GM23338 (cell line): ENCODE measurements around the gene PRKCQ. TPM values are rescaled to one million over a fixed set of nuclear protein-coding genes. Genes with fewer than 3 reads are reported as not detected.

Source experiments
- ATAC-seq: fragments of 200-7000 bp; cut with Tn5 transposase; 3 replicates; pipeline ENCODE4 v1.9.1; 2020
- DNase-seq: peaks from one replicate; pipeline ENCODE4 v3.0.0-alpha.2; 2015; ENCODE audit warnings: low spot score
- H2AFZ ChIP-seq: fragments of 200-600 bp; sonication (generic); 2 replicates; pipeline ENCODE4 v1.8.0; 2016; ENCODE audit warnings: antibody characterized with exemption, mild to moderate bottlenecking, moderate library complexity
- H3F3A ChIP-seq: fragments of 200-600 bp; sonication (generic); replicated peaks from 2 replicates; pipeline ENCODE4 v1.8.0; 2017; ENCODE audit warnings: antibody characterized with exemption, mixed run types, low read depth
- H3K27ac ChIP-seq: fragments of 200-600 bp; sonication (generic); 2 replicates; pipeline ENCODE4 v1.6.1; 2016; ENCODE audit warnings: low read depth
- H3K27me3 ChIP-seq: fragments of 200-600 bp; sonication (generic); 2 replicates; pipeline ENCODE4 v1.8.0; 2016; ENCODE audit warnings: mild to moderate bottlenecking, mixed run types, moderate library complexity; ENCODE audit not compliant: insufficient read depth
- H3K36me3 ChIP-seq: fragments of 200-600 bp; sonication (generic); 2 replicates; pipeline ENCODE4 v1.8.0; 2016; ENCODE audit warnings: mild to moderate bottlenecking; ENCODE audit not compliant: insufficient read depth
- H3K4me1 ChIP-seq: fragments of 200-600 bp; sonication (generic); 2 replicates; pipeline ENCODE4 v1.8.0; 2016; ENCODE audit warnings: mild to moderate bottlenecking, moderate library complexity; ENCODE audit not compliant: insufficient read depth
- H3K4me2 ChIP-seq: fragments of 200-600 bp; sonication (generic); 2 replicates; pipeline ENCODE4 v1.7.1; 2017; ENCODE audit warnings: mixed run types
- H3K4me3 ChIP-seq: fragments of 200-600 bp; sonication (generic); 2 replicates; pipeline ENCODE4 v1.6.1; 2016; ENCODE audit warnings: mixed run types
- H3K79me2 ChIP-seq: fragments of 200-600 bp; sonication (generic); replicated peaks from 2 replicates; pipeline ENCODE4 v1.8.0; 2017; ENCODE audit warnings: mild to moderate bottlenecking; ENCODE audit not compliant: insufficient read depth
- H3K9me2 ChIP-seq: fragments of 200-600 bp; sonication (generic); 2 replicates; pipeline ENCODE4 v1.8.0; 2017; ENCODE audit not compliant: insufficient read depth
- H4K20me1 ChIP-seq: fragments of 200-600 bp; sonication (generic); replicated peaks from 2 replicates; pipeline ENCODE4 v1.8.0; 2017; ENCODE audit warnings: mild to moderate bottlenecking; ENCODE audit not compliant: insufficient read depth
- H3K27ac Mint-ChIP-seq: 2 replicates; pipeline ENCODE4 v1.8.0; 2020; ENCODE audit warnings: inconsistent platforms, mild to moderate bottlenecking, moderate library complexity, mixed read lengths
- H3K27me3 Mint-ChIP-seq: 3 replicates; pipeline ENCODE4 v1.8.0; 2022; ENCODE audit warnings: low read depth, mild to moderate bottlenecking, moderate library complexity, mixed read lengths, inconsistent platforms; ENCODE audit not compliant: insufficient read depth, poor library complexity
- H3K36me3 Mint-ChIP-seq: 3 replicates; pipeline ENCODE4 v1.8.0; 2021; ENCODE audit warnings: low read depth, mild to moderate bottlenecking, inconsistent platforms, moderate library complexity, mixed read lengths
- H3K4me1 Mint-ChIP-seq: 3 replicates; pipeline ENCODE4 v1.8.0; 2020; ENCODE audit warnings: mild to moderate bottlenecking, inconsistent platforms, mixed read lengths
- H3K4me3 Mint-ChIP-seq: 3 replicates; pipeline ENCODE4 v1.8.0; 2021; ENCODE audit warnings: moderate library complexity, mild to moderate bottlenecking, inconsistent platforms, mixed read lengths
- H3K9me3 Mint-ChIP-seq: 3 replicates; pipeline ENCODE4 v1.8.0; 2020; ENCODE audit warnings: moderate library complexity, mild to moderate bottlenecking, inconsistent platforms, mixed read lengths
- CREB1 ChIP-seq: fragments of 250-450 bp; sonication (Bioruptor Pico); IDR thresholded peaks from 2 replicates; pipeline ENCODE4 v1.5.0; 2020; ENCODE audit warnings: low read depth, mild to moderate bottlenecking, moderate library complexity
- EZH2 ChIP-seq: fragments of 200-600 bp; sonication (generic); IDR thresholded peaks from one replicate; pipeline ENCODE4 v1.8.0; 2017; ENCODE audit warnings: antibody characterized with exemption, mild to moderate bottlenecking, low read depth; ENCODE audit not compliant: unreplicated experiment
- EZH2phosphoT487 ChIP-seq: fragments of 200-600 bp; sonication (generic); IDR thresholded peaks from one replicate; pipeline ENCODE4 v1.8.1; 2018; ENCODE audit warnings: antibody characterized with exemption; ENCODE audit not compliant: unreplicated experiment
- JUNB ChIP-seq: IDR thresholded peaks from one replicate; pipeline ENCODE4 v1.6.1; 2016; ENCODE audit warnings: antibody characterized with exemption; ENCODE audit not compliant: unreplicated experiment
- NANOG ChIP-seq: IDR thresholded peaks from 2 replicates; pipeline ENCODE4 v1.6.1; 2016; ENCODE audit warnings: antibody characterized with exemption, borderline replicate concordance
- POLR2AphosphoS5 ChIP-seq: IDR thresholded peaks from 2 replicates; pipeline ENCODE4 v1.6.1; 2016; ENCODE audit warnings: antibody characterized with exemption, low read depth
- ZNF114 ChIP-seq: fragments of 250-450 bp; sonication (Bioruptor Pico); IDR thresholded peaks from 2 replicates; pipeline ENCODE4 v1.5.0; 2020; ENCODE audit warnings: mild to moderate bottlenecking, moderate library complexity
- polyA plus RNA-seq: library from polyadenylated mRNA; unstranded; fragments of >200 nt; fragmentation: Nextera tagmentation; extraction: Ambion mirVana; gene quantifications from 2 replicates; pipeline ENCODE4 v1.2.1, GENCODE V29; 2016
- total RNA-seq: library from RNA; depleted of rRNA; stranded (reverse); fragments of >200 nt; shearing (Covaris generic); gene quantifications from 2 replicates; pipeline ENCODE4 v1.2.3, GENCODE V29; 2014
- TF ChIP-seq, protein P1 (sequence below): fragments of 250-450 bp; sonication (Bioruptor Pico); IDR thresholded peaks from 2 replicates; pipeline ENCODE4 v1.5.0; 2020; ENCODE audit warnings: mild to moderate bottlenecking, moderate library complexity
- TF ChIP-seq, protein P2 (sequence below): IDR thresholded peaks from 2 replicates; pipeline ENCODE4 v1.6.1; 2016; ENCODE audit warnings: antibody characterized with exemption
- TF ChIP-seq, protein P3 (sequence below): IDR thresholded peaks from one replicate; pipeline ENCODE4 v1.6.1; 2018; ENCODE audit warnings: antibody characterized with exemption; ENCODE audit not compliant: unreplicated experiment

Gene PRKCQ
- total and polyA plus RNA-seq, 2 experiments from 2014 or later: 12.6 to 28.5 TPM

DNA sequence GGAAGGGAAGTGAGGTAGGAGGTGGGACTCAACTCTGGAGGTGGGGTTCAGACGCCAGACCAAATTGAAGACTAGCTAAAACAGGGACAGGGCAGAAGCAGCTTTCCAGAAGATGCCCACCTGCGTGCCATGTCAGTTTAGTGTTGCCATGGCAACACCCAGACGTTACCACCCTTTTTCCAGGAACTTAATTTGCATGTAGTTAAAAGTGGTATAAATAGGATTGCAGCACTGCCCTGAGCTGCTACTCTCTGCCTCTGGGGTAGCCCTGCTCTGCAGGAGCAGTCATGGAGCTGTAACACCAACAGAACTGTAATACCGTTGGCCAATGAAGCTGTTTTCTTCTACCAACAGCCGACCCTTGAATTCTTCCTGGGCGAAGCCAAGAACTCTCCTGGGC, 93.8 kb downstream of the PRKCQ start (continued):
- TF ChIP-seq CREB1: no peak
- no peak for TF ChIP-seq ZNF114 (CRISPR knock-in tag)
- TF ChIP-seq, protein P1, sequence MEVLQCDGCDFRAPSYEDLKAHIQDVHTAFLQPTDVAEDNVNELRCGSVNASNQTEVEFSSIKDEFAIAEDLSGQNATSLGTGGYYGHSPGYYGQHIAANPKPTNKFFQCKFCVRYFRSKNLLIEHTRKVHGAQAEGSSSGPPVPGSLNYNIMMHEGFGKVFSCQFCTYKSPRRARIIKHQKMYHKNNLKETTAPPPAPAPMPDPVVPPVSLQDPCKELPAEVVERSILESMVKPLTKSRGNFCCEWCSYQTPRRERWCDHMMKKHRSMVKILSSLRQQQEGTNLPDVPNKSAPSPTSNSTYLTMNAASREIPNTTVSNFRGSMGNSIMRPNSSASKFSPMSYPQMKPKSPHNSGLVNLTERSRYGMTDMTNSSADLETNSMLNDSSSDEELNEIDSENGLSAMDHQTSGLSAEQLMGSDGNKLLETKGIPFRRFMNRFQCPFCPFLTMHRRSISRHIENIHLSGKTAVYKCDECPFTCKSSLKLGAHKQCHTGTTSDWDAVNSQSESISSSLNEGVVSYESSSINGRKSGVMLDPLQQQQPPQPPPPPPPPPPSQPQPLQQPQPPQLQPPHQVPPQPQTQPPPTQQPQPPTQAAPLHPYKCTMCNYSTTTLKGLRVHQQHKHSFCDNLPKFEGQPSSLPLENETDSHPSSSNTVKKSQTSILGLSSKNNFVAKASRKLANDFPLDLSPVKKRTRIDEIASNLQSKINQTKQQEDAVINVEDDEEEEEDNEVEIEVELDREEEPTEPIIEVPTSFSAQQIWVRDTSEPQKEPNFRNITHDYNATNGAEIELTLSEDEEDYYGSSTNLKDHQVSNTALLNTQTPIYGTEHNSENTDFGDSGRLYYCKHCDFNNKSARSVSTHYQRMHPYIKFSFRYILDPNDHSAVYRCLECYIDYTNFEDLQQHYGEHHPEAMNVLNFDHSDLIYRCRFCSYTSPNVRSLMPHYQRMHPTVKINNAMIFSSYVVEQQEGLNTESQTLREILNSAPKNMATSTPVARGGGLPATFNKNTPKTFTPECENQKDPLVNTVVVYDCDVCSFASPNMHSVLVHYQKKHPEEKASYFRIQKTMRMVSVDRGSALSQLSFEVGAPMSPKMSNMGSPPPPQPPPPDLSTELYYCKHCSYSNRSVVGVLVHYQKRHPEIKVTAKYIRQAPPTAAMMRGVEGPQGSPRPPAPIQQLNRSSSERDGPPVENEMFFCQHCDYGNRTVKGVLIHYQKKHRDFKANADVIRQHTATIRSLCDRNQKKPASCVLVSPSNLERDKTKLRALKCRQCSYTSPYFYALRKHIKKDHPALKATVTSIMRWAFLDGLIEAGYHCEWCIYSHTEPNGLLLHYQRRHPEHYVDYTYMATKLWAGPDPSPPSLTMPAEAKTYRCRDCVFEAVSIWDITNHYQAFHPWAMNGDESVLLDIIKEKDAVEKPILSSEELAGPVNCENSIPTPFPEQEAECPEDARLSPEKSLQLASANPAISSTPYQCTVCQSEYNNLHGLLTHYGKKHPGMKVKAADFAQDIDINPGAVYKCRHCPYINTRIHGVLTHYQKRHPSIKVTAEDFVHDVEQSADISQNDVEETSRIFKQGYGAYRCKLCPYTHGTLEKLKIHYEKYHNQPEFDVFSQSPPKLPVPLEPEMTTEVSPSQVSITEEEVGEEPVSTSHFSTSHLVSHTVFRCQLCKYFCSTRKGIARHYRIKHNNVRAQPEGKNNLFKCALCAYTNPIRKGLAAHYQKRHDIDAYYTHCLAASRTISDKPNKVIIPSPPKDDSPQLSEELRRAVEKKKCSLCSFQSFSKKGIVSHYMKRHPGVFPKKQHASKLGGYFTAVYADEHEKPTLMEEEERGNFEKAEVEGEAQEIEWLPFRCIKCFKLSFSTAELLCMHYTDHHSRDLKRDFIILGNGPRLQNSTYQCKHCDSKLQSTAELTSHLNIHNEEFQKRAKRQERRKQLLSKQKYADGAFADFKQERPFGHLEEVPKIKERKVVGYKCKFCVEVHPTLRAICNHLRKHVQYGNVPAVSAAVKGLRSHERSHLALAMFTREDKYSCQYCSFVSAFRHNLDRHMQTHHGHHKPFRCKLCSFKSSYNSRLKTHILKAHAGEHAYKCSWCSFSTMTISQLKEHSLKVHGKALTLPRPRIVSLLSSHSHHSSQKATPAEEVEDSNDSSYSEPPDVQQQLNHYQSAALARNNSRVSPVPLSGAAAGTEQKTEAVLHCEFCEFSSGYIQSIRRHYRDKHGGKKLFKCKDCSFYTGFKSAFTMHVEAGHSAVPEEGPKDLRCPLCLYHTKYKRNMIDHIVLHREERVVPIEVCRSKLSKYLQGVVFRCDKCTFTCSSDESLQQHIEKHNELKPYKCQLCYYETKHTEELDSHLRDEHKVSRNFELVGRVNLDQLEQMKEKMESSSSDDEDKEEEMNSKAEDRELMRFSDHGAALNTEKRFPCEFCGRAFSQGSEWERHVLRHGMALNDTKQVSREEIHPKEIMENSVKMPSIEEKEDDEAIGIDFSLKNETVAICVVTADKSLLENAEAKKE (CRISPR knock-in tag): no peak
- no peak for TF ChIP-seq EZH2
- no peak for TF ChIP-seq NANOG
- no peak for TF ChIP-seq EZH2phosphoT487

DNA sequence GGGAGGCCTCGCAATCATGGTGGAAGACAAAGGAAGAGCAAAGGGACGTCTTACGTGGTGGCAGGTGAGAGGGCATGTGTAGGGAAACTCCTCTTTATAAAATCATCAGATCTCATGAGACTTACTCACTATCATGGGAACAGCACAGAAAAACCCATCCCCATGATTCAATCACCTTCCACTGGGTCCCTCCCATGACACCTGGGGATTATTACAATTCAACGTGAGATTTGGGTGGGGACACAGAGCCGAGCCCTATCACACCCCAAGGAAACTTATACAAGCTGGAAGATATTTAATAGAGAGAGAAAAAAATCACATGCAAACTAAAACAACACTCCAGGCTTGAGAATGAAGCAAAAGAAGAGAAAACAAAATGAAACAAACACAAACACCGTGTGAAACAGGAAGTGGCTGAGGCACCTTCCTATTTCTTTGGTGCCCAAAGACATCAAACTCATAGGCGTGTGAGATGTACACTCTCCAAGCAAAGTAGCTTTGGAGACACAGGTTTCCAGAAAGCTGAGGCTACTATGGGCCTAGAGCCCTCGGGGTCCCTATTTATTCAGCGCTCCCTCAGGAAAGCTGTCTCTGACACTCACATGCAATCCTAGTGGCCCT, 97.2 kb downstream of the PRKCQ start:
- H3K4me1 Mint-ChIP-seq: no peaks in the 10 kb centered on the region
- H3K4me3 ChIP-seq: no peak overlapping the region
- no peaks in the 10 kb centered on the region for H3K79me2 ChIP-seq
- H2AFZ ChIP-seq: no peak overlapping the region
- ATAC-seq (no peak), DNase-seq (no peak)
- peaks cover 41% of the 10 kb centered on the region for H3K36me3 Mint-ChIP-seq
- H3K36me3 ChIP-seq: peaks cover 26% of the 10 kb centered on the region
- H3K27me3 ChIP-seq: no peaks in the 10 kb centered on the region
- H3F3A ChIP-seq: no peaks in the 10 kb centered on the region
- no peaks in the 10 kb centered on the region for H3K9me3 Mint-ChIP-seq
- no peaks in the 10 kb centered on the region for H3K4me1 ChIP-seq
- no peaks in the 10 kb centered on the region for H3K27me3 Mint-ChIP-seq
- no peak overlapping the region for H3K4me3 Mint-ChIP-seq
- H3K27ac Mint-ChIP-seq: no peak overlapping the region
- 0 out of 2 replicates have a peak, but pooled peaks cover 8% of the 10 kb centered on the region for H4K20me1 ChIP-seq
- no peaks in the 10 kb centered on the region for H3K9me2 ChIP-seq
- no peak overlapping the region for H3K4me2 ChIP-seq
- no peak overlapping the region for H3K27ac ChIP-seq
- TF ChIP-seq POLR2AphosphoS5 (no peak), JUNB (no peak)
- TF ChIP-seq, protein P2, sequence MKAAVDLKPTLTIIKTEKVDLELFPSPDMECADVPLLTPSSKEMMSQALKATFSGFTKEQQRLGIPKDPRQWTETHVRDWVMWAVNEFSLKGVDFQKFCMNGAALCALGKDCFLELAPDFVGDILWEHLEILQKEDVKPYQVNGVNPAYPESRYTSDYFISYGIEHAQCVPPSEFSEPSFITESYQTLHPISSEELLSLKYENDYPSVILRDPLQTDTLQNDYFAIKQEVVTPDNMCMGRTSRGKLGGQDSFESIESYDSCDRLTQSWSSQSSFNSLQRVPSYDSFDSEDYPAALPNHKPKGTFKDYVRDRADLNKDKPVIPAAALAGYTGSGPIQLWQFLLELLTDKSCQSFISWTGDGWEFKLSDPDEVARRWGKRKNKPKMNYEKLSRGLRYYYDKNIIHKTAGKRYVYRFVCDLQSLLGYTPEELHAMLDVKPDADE: no peak
- TF ChIP-seq, protein P3, sequence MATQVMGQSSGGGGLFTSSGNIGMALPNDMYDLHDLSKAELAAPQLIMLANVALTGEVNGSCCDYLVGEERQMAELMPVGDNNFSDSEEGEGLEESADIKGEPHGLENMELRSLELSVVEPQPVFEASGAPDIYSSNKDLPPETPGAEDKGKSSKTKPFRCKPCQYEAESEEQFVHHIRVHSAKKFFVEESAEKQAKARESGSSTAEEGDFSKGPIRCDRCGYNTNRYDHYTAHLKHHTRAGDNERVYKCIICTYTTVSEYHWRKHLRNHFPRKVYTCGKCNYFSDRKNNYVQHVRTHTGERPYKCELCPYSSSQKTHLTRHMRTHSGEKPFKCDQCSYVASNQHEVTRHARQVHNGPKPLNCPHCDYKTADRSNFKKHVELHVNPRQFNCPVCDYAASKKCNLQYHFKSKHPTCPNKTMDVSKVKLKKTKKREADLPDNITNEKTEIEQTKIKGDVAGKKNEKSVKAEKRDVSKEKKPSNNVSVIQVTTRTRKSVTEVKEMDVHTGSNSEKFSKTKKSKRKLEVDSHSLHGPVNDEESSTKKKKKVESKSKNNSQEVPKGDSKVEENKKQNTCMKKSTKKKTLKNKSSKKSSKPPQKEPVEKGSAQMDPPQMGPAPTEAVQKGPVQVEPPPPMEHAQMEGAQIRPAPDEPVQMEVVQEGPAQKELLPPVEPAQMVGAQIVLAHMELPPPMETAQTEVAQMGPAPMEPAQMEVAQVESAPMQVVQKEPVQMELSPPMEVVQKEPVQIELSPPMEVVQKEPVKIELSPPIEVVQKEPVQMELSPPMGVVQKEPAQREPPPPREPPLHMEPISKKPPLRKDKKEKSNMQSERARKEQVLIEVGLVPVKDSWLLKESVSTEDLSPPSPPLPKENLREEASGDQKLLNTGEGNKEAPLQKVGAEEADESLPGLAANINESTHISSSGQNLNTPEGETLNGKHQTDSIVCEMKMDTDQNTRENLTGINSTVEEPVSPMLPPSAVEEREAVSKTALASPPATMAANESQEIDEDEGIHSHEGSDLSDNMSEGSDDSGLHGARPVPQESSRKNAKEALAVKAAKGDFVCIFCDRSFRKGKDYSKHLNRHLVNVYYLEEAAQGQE: no peak
